ENCODE results near the gene FAM13B.

The FAM13B gene

DNA sequence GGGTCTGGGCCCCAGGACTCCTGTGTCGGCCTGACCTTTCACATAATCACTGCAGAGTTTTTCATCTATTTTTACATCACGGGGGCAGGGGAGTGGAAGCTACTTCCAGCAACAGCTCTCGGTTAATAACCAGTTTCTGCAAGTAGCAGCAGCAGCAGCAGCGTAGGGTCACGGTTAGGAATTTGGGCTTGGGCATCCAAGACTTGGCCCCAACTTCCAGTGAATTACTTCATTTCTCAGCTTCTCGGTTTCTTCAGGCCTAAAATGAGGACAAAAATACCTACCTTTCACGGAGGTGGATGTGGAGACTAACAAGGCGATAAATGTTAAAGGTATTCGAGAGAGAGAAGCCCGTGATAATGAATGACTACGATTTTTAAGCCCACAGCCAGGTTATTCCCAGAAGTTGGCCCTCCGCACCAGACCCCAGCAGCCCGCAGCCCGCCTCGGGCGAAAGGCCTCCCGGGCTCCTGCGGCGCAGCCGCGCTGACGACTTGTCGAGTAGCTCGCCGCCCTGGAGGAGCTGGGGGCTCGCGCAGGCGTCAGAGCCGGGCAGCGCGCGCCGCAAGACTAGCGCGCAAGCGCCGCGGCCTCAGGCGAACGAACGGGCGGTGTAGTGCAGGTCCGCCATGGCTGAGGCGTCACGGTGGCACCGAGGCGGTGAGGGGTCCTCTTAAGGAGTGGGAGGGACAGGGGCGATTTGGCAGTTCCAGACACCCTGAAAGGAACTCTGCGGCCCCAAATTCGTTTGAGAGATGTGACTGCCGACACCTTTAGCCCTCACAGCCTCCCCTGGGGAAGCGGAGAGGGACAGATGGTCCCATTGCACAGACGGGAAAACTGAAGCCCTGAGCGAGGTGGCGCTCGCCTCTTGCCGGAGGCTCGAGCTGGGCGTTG is 143.8 kb downstream of the FAM13B start, which contains the start of gene PKD2L2:
Gene PKD2L2 (plus strand): TSS at position 595 of the 897 bp plus-strand sequence. CDS start 35 bp downstream, at position 630.
- H3K36me3 ChIP-seq (replicated peaks): no peaks in the 10 kb centered on the region
- TF ChIP-seq, protein P1, sequence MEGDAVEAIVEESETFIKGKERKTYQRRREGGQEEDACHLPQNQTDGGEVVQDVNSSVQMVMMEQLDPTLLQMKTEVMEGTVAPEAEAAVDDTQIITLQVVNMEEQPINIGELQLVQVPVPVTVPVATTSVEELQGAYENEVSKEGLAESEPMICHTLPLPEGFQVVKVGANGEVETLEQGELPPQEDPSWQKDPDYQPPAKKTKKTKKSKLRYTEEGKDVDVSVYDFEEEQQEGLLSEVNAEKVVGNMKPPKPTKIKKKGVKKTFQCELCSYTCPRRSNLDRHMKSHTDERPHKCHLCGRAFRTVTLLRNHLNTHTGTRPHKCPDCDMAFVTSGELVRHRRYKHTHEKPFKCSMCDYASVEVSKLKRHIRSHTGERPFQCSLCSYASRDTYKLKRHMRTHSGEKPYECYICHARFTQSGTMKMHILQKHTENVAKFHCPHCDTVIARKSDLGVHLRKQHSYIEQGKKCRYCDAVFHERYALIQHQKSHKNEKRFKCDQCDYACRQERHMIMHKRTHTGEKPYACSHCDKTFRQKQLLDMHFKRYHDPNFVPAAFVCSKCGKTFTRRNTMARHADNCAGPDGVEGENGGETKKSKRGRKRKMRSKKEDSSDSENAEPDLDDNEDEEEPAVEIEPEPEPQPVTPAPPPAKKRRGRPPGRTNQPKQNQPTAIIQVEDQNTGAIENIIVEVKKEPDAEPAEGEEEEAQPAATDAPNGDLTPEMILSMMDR (IDR thresholded peaks at IDR 0.05; ENCODE audit: low read depth, low read length, missing control alignments): no peak
- H3K4me3 ChIP-seq (ENCODE audit: low read depth, low read length): peak within 1 kb of the TSS; percentile 63
- DNase-seq: peak; percentile 73
- in situ Hi-C loops (cut with HindIII; ENCODE audit: low pct_ligation_motif_present, low sequenced_read_pairs): no loop called here
- H3K27ac ChIP-seq: peak within 1 kb of the TSS; percentile 30
- no peaks in the 10 kb centered on the region for H3K27me3 ChIP-seq (replicated peaks)

DNA sequence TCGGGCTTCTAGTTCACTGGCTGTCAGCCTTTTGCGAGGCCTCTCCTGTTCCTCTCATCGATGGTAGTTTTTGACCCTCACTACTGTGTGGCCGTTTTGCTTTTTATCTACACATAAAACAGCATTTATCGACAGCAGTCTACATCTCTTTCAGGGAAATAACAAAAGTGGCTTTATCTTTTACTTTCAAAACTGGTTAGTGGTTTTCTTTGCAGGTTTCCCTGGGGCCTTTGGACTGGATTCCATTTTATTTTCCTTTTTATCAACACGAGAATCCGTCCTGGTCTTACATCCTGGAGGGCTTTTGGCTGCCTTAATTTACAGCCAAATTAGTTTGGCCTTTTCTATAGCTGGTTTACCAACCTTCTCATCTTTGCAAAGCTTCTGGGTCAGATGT is 144.4 kb downstream of the FAM13B start:
- in situ Hi-C loops (cut with HindIII; ENCODE audit: low pct_ligation_motif_present, low sequenced_read_pairs): no loop called here
- Histone ChIP-seq H3K27me3 (replicated peaks) (no peaks in the 10 kb centered on the region), H3K4me3 (ENCODE audit: low read depth, low read length) (peak overlapping the region; percentile 63), H3K36me3 (replicated peaks) (no peaks in the 10 kb centered on the region), H3K27ac (peak overlapping the region; percentile 30)
- no peak for DNase-seq
- TF ChIP-seq, protein P1 (IDR thresholded peaks at IDR 0.05; ENCODE audit: low read depth, low read length, missing control alignments): no peak

Measured in brain microvascular endothelial cell (primary cell).